Breast epithelium (tissue), 3 donors: ENCODE measurements around the gene HERC2.

Experiments used
- POLR2A ChIP-seq: fragments of 450-650 bp; IDR thresholded peaks from one replicate; pipeline ENCODE4 v1.6.1; 2016; ENCODE audit warnings: antibody characterized with exemption, mild to moderate bottlenecking, moderate library complexity
- TF ChIP-seq, protein P1 (sequence below), 3 donors: fragments of 450-650 bp; IDR thresholded peaks; one replicate each; pipeline ENCODE4 v1.5.1; 2016 to 2017; ENCODE audit warnings: antibody characterized with exemption in 3 of 3, mild to moderate bottlenecking in 3 of 3, moderate library complexity in 3 of 3

GRCh38 chr15:28078191-28078719 is 243.7 kb downstream of the HERC2 start:
- no peak for TF ChIP-seq POLR2A
- TF ChIP-seq, protein P1, sequence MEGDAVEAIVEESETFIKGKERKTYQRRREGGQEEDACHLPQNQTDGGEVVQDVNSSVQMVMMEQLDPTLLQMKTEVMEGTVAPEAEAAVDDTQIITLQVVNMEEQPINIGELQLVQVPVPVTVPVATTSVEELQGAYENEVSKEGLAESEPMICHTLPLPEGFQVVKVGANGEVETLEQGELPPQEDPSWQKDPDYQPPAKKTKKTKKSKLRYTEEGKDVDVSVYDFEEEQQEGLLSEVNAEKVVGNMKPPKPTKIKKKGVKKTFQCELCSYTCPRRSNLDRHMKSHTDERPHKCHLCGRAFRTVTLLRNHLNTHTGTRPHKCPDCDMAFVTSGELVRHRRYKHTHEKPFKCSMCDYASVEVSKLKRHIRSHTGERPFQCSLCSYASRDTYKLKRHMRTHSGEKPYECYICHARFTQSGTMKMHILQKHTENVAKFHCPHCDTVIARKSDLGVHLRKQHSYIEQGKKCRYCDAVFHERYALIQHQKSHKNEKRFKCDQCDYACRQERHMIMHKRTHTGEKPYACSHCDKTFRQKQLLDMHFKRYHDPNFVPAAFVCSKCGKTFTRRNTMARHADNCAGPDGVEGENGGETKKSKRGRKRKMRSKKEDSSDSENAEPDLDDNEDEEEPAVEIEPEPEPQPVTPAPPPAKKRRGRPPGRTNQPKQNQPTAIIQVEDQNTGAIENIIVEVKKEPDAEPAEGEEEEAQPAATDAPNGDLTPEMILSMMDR (IDR thresholded peaks at IDR 0.05) = no peak
